Vagina (tissue), 2 donors: ENCODE measurements around the gene PFDN2.

ENCODE experiments used
- CTCF ChIP-seq, 3 experiments: fragments of 450-650 bp in 2 of 3; fragments of 200-600 bp in 1 of 3; sonication (generic) in 1 of 3; IDR thresholded peaks; one replicate each; pipeline ENCODE4 v1.5.1; 2017 to 2019; ENCODE audit warnings: antibody characterized with exemption in 3 of 3, mild to moderate bottlenecking in 2 of 3, moderate library complexity in 2 of 3
- POLR2A ChIP-seq, 2 donors: fragments of 450-650 bp; IDR thresholded peaks; one replicate each; pipeline ENCODE4 v1.6.1; 2017; ENCODE audit warnings: antibody characterized with exemption in 2 of 2, mild to moderate bottlenecking in 2 of 2, moderate library complexity in 2 of 2
- POLR2AphosphoS5 ChIP-seq, 2 donors: sonication (generic); formaldehyde crosslinking; IDR thresholded peaks; one replicate each; pipeline ENCODE4 v1.9.0; 2017; ENCODE audit warnings: antibody characterized with exemption in 2 of 2, mild to moderate bottlenecking in 2 of 2, low read depth in 1 of 2; ENCODE audit not compliant: insufficient read depth in 1 of 2

DNA sequence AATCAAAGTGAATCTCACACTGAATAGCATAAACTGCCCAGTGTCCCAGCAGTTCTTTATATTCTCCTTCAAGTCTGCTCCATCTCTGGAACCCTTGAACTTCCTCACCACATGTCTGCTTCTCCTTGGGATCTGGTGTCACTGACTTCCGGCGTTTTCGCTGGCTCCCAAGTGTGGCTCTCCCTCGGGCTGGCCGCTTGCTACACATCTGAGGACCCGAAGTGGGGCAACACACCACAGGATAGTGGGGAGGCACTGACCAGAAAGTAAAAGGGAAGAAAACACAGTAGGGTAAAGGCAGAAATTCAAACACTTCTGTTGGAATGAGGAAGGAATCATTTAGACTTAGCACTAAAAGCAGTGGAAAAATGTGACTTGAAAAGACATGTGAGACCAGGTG lies 5.1 kb upstream of the PFDN2 start:
- TF ChIP-seq CTCF (IDR thresholded peaks at IDR 0.05) (no peak), POLR2A (IDR thresholded peaks at IDR 0.05) (no peak), POLR2AphosphoS5 (IDR thresholded peaks at IDR 0.05; ENCODE audit: insufficient read depth in 1 of 2, low read depth in 1 of 2) (no peak)
